ENCODE data around the gene ARPC1A. TPM values are rescaled to one million over a fixed set of nuclear protein-coding genes. Genes with fewer than 3 reads are reported as not detected.

ARPC1A gene
- total and polyA plus RNA-seq, 2 of the 8 experiments (the other 6 are each of a cell fraction or from before 2014, with no cell fraction given) = 123 to 155 TPM

DNA sequence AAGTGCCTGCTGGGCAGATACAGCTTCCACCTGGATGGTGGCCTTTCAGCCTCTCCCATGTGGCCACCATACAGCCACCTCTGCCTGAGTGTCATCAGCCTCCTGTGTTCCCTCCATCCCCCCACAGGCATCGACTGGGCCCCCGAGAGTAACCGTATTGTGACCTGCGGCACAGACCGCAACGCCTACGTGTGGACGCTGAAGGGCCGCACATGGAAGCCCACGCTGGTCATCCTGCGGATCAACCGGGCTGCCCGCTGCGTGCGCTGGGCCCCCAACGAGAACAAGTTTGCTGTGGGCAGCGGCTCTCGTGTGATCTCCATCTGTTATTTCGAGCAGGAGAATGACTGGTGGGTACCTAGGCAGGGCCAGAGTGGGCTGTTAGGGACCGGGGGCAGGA lies 62.2 kb downstream of the ARPC1A start (continued):
- no peak for TF ChIP-seq JUN (IDR thresholded peaks at IDR 0.05; ENCODE audit: low read depth, low read length)
- no peak for TF ChIP-seq E2F6 (IDR thresholded peaks at IDR 0.05)
- TF ChIP-seq TAF1 (IDR thresholded peaks at IDR 0.05; ENCODE audit: low read depth, low read length) = no peak
- no peak for TF ChIP-seq SIN3A (conservative IDR thresholded peaks at IDR 0.05 in 1 of 2, IDR thresholded peaks at IDR 0.05 in 1 of 2; ENCODE audit: low read depth in 1 of 2, low read length in 2 of 2)
